Measurements from ENCODE around the gene ZNF622.

ZNF622 gene

DNA sequence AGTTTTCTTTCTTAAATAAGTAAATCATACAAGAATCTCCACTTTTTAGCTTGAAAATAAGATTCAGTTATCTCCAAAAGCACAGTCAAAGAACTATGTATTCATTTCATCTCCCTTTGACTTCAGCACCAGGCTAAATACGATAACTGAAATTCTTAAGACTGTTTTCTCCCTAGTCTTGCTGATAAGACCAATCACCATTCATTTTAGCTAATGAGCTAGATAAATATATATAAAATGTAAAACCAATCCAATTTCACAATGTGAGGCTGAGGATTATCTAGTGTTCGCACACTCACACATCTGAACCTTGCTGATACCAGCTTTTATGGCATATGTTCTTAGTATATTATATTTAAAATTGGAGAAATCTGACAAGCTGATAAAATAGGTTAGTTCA, 17.3 kb upstream of the ZNF622 start:
- Histone ChIP-seq H3K9me3 (ENCODE audit: control insufficient read depth, insufficient read depth, low read depth, low read length) (no peaks in the 10 kb centered on the region), H3K4me1 (ENCODE audit: control insufficient read depth, insufficient read depth, low read length) (peaks cover 5% of the 10 kb centered on the region; the same call in 1 of the 2 replicates), H3K27ac (ENCODE audit: extremely low read depth, low read depth, low read length) (no peak overlapping the region), H3K4me3 (ENCODE audit: low read depth, low read length) (no peak overlapping the region), H3K36me3 (ENCODE audit: control insufficient read depth in 2 of 2, insufficient read depth in 1 of 2, low read length in 2 of 2) (no peaks in the 10 kb centered on the region)
- ChIA-PET POLR2A (no interaction called here), CTCF (interaction anchor here (0.6 to 2.8 kb wide), 7 partner anchors 67 to 722 kb away, joined by 3 to 15 read pairs (median 5); no protein-coding TSS in a partner anchor)
- TF ChIP-seq ZNF747 (tag by site-specific recombination; IDR thresholded peaks at IDR 0.05) (no peak), ZNF791 (tag by site-specific recombination; IDR thresholded peaks at IDR 0.05) (no peak), ZNF391 (tag by site-specific recombination; IDR thresholded peaks at IDR 0.05; ENCODE audit: borderline replicate concordance, low read depth) (no peak), ZNF23 (tag by site-specific recombination; IDR thresholded peaks at IDR 0.05; ENCODE audit: borderline replicate concordance) (no peak), ZNF677 (tag by site-specific recombination; IDR thresholded peaks at IDR 0.05) (no peak), KLF9 (tag by site-specific recombination; IDR thresholded peaks at IDR 0.05; ENCODE audit: low read depth) (no peak), ZSCAN23 (tag by site-specific recombination; IDR thresholded peaks at IDR 0.05) (no peak), ZNF621 (tag by site-specific recombination; IDR thresholded peaks at IDR 0.05) (no peak), GLIS2 (tag by site-specific recombination; IDR thresholded peaks at IDR 0.05) (no peak)

DNA sequence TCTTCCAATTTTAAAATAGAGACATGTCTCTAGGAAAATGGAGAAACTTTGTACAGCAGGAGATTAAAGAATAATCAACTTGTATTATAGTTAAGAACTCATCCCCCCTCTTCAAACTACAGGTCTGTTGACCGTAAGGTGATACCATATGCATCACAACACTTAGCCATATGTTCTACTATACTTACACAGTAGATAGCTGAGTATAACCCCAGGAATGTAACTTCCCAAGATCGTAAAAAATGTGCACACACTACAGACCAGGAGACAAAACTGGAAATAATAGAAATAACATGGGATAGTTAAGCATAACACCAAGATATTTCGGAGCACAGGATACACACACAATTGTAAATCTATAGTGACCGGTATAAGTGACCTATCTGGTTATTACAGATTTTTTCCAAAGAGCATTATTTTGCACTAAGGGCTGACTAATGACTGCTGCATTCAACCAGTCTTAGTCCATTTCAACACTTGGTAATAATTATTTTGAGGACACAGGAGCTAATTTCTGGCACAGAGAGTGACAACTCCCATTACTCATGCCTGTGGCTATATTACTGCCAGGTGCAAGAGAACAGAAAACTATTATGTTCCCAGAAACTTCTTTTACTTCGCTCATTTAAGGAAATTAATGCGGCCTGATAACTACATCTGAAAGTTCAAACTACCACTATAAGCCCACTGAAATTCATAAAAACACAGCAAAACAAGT, 15.4 kb upstream of the ZNF622 start:
- no peak for TF ChIP-seq HOXC10 (CRISPR knock-in tag; IDR thresholded peaks at IDR 0.05)
- TF ChIP-seq ZNF266 (tag by site-specific recombination; IDR thresholded peaks at IDR 0.05; ENCODE audit: low read depth): no peak
- TF ChIP-seq, protein P1, sequence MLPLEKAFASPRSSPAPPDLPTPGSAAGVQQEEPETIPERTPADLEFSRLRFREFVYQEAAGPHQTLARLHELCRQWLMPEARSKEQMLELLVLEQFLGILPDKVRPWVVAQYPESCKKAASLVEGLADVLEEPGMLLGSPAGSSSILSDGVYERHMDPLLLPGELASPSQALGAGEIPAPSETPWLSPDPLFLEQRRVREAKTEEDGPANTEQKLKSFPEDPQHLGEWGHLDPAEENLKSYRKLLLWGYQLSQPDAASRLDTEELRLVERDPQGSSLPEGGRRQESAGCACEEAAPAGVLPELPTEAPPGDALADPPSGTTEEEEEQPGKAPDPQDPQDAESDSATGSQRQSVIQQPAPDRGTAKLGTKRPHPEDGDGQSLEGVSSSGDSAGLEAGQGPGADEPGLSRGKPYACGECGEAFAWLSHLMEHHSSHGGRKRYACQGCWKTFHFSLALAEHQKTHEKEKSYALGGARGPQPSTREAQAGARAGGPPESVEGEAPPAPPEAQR (tag by site-specific recombination; IDR thresholded peaks at IDR 0.05): no peak
- H3K4me3 ChIP-seq (ENCODE audit: low read depth, low read length): no peak overlapping the region
- ChIA-PET POLR2A (no interaction called here), CTCF (interaction anchor here (1.1 kb wide), 1 partner anchor 72 kb away, joined by 3 read pairs; no protein-coding TSS in a partner anchor)
- H3K27ac ChIP-seq (ENCODE audit: extremely low read depth, low read depth, low read length): no peak overlapping the region
- no peaks in the 10 kb centered on the region for H3K36me3 ChIP-seq (ENCODE audit: control insufficient read depth in 2 of 2, insufficient read depth in 1 of 2, low read length in 2 of 2)
- peaks cover 5% of the 10 kb centered on the region; the same call in 1 of the 2 replicates for H3K4me1 ChIP-seq (ENCODE audit: control insufficient read depth, insufficient read depth, low read length)
- no peaks in the 10 kb centered on the region for H3K9me3 ChIP-seq (ENCODE audit: control insufficient read depth, insufficient read depth, low read depth, low read length)

DNA sequence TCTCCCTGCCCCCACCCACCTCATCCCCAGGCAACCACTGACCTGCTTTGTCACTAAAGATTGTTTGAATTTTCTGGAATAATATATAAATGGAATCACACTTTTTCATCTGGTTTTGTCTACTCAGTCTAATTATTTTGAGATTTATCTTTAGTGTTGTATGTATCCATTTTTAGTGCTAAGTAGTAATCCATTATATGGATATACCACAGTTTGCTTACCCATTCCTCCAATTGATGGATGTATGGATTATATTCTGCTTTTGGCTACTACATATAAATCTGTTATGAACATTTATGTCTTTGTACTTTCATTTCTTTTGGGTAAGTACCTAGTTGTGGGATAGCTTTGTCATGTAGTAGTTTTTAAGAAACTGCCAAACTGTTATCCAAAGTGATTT, 14.5 kb upstream of the ZNF622 start:
- Histone ChIP-seq H3K36me3 (ENCODE audit: control insufficient read depth in 2 of 2, insufficient read depth in 1 of 2, low read length in 2 of 2) (no peaks in the 10 kb centered on the region), H3K9me3 (ENCODE audit: control insufficient read depth, insufficient read depth, low read depth, low read length) (no peaks in the 10 kb centered on the region), H3K27ac (ENCODE audit: extremely low read depth, low read depth, low read length) (no peak overlapping the region), H3K4me1 (ENCODE audit: control insufficient read depth, insufficient read depth, low read length) (peaks cover 5% of the 10 kb centered on the region; the same call in 1 of the 2 replicates), H3K4me3 (ENCODE audit: low read depth, low read length) (no peak overlapping the region)
- 0 out of 2 replicates have a peak, but pooled peaks have one; percentile 15 for TF ChIP-seq ZNF146 (tag by site-specific recombination; IDR thresholded peaks at IDR 0.05)
- TF ChIP-seq GFI1B (tag by site-specific recombination; IDR thresholded peaks at IDR 0.05): no peak
- ChIA-PET CTCF (interaction anchor here (0.6 kb wide), 1 partner anchor 744 kb away, joined by 3 read pairs; no protein-coding TSS in a partner anchor), POLR2A (no interaction called here)

DNA sequence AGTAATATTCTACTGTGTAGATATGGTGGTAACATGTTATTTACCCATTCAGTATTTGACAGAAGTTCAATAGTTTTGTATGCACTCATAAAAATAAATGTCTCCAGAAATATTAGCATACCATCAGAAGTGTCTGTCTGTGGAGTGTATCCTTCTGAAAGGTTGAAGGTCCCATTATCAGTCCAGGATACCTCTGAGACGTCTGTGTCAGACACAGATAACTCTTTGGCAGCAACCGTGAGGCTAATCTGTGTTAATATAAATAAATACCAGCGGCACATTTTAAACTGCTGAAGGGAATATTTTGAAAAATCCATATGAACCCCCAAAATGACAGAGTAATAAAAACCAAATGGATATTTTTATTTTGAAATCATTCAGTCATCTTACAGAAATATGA, 11.9 kb upstream of the ZNF622 start:
- Histone ChIP-seq H3K36me3 (ENCODE audit: control insufficient read depth in 2 of 2, insufficient read depth in 1 of 2, low read length in 2 of 2) (peaks cover 0 to 2% of the 10 kb centered on the region in 2 experiments; a peak in 1 of 3 replicates), H3K4me3 (ENCODE audit: low read depth, low read length) (no peak overlapping the region), H3K9me3 (ENCODE audit: control insufficient read depth, insufficient read depth, low read depth, low read length) (no peaks in the 10 kb centered on the region), H3K27ac (ENCODE audit: extremely low read depth, low read depth, low read length) (no peak overlapping the region), H3K4me1 (ENCODE audit: control insufficient read depth, insufficient read depth, low read length) (no peaks in the 10 kb centered on the region)
- POLR2A ChIA-PET: no interaction called here
- CTCF ChIA-PET: interaction anchor here (0.6 to 2.0 kb wide), 3 partner anchors 18 to 622 kb away, joined by 3 to 5 read pairs (median 5); no protein-coding TSS in a partner anchor
- TF ChIP-seq ZNF600 (tag by site-specific recombination; IDR thresholded peaks at IDR 0.05) (no peak), KLF16 (tag by site-specific recombination; IDR thresholded peaks at IDR 0.05) (no peak), BCL11B (tag by site-specific recombination; IDR thresholded peaks at IDR 0.05; ENCODE audit: low read depth) (no peak), ZNF112 (tag by site-specific recombination; IDR thresholded peaks at IDR 0.05) (no peak), ZNF266 (tag by site-specific recombination; IDR thresholded peaks at IDR 0.05; ENCODE audit: low read depth) (no peak), ZNF48 (tag by site-specific recombination; IDR thresholded peaks at IDR 0.05) (no peak), ZNF791 (tag by site-specific recombination; IDR thresholded peaks at IDR 0.05) (no peak), ZNF24 (tag by site-specific recombination; IDR thresholded peaks at IDR 0.05) (no peak), ZNF341 (tag by site-specific recombination; IDR thresholded peaks at IDR 0.05; ENCODE audit: low read depth) (no peak)
- TF ChIP-seq, protein P2, sequence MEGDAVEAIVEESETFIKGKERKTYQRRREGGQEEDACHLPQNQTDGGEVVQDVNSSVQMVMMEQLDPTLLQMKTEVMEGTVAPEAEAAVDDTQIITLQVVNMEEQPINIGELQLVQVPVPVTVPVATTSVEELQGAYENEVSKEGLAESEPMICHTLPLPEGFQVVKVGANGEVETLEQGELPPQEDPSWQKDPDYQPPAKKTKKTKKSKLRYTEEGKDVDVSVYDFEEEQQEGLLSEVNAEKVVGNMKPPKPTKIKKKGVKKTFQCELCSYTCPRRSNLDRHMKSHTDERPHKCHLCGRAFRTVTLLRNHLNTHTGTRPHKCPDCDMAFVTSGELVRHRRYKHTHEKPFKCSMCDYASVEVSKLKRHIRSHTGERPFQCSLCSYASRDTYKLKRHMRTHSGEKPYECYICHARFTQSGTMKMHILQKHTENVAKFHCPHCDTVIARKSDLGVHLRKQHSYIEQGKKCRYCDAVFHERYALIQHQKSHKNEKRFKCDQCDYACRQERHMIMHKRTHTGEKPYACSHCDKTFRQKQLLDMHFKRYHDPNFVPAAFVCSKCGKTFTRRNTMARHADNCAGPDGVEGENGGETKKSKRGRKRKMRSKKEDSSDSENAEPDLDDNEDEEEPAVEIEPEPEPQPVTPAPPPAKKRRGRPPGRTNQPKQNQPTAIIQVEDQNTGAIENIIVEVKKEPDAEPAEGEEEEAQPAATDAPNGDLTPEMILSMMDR (tag by site-specific recombination; IDR thresholded peaks at IDR 0.05): no peak
- TF ChIP-seq, protein P3, sequence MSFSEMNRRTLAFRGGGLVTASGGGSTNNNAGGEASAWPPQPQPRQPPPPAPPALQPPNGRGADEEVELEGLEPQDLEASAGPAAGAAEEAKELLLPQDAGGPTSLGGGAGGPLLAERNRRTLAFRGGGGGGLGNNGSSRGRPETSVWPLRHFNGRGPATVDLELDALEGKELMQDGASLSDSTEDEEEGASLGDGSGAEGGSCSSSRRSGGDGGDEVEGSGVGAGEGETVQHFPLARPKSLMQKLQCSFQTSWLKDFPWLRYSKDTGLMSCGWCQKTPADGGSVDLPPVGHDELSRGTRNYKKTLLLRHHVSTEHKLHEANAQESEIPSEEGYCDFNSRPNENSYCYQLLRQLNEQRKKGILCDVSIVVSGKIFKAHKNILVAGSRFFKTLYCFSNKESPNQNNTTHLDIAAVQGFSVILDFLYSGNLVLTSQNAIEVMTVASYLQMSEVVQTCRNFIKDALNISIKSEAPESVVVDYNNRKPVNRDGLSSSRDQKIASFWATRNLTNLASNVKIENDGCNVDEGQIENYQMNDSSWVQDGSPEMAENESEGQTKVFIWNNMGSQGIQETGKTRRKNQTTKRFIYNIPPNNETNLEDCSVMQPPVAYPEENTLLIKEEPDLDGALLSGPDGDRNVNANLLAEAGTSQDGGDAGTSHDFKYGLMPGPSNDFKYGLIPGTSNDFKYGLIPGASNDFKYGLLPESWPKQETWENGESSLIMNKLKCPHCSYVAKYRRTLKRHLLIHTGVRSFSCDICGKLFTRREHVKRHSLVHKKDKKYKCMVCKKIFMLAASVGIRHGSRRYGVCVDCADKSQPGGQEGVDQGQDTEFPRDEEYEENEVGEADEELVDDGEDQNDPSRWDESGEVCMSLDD (tag by site-specific recombination; IDR thresholded peaks at IDR 0.05): no peak

Data from HEK293 (cell line).